NCI-H524 treated with DMSO at 0.1 percent for 48 hours (cell line): ENCODE measurements around the gene PNPLA7.

Source experiments
- DNase-seq: peaks from one replicate; lab custom pipeline; 2025; lab: John Stamatoyannopoulos, UW

PNPLA7 gene

DNA sequence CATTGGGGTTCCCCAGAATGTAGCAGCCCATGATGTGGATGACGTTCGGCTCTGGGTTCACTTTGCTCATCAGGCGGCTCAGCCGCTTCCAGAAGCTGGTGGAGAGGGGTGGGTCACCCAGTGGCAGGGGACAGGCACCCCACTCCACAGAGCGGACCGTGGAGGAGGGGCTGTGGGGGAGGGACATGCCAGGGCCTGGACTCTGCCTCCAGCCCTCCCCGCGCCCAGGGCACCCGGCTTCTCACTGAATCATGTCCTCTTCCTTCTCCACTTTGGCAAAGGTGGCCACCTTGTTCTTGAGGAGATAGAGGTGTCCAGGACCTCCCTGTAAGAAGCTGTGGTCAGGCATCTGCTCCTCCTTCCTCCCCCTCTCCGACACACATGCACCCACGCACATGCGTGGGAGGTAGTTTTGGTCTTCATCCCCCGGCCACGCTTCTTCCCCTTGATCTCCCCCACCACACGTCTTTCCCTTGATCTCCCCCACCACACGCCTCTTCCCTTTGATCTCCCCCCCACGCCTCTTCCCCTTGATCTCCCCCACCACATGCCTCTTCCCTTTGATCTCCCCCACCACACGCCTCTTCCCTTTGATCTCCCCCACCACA, 100.2 kb downstream of the PNPLA7 start:
- no peak for DNase-seq

GRCh38 chr9:137449081-137449844, 100.9 kb downstream of the PNPLA7 start:
- no peak for DNase-seq

- DNase-seq, result no peak
Measured at GRCh38 chr9:137448602-137448962, 101.6 kb downstream of the PNPLA7 start.

GRCh38 chr9:137447722-137448601, 102.2 kb downstream of the PNPLA7 start:
- no peak for DNase-seq

DNA sequence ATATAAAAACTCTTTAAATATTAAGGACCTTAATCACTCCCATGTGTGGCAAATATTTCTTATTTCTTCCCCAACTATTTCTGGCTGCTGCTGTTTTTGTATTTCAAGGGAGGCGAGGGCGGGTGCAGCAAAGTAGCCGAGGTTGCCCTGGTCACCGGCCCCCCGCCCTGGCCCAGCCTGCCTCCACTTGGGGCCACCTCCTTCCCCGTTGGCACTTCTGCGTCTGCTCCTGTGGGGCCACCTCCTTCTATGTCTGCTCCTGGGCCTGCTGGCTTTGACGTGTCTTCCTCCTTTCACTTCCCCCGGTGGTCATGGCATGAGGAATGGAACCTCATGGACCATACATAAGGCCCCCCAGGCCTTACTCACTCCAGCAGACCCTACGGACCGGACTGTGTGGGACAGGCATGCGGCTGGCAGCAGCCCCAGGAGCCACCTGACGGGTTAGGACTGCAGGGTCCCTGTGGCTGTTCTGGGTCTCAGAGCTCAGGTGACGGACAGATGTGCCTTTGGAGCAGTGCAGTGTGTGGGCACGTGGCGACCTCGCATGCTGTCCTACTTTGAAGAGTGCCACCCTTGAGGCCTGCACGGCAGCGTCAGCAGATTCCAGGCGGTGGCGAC, 103.2 kb downstream of the PNPLA7 start:
- no peak for DNase-seq

GRCh38 chr9:137445930-137446431, 104.2 kb downstream of the PNPLA7 start:
- no peak for DNase-seq

- DNase-seq, result no peak
Measured at GRCh38 chr9:137445275-137445807, 104.9 kb downstream of the PNPLA7 start.

DNA sequence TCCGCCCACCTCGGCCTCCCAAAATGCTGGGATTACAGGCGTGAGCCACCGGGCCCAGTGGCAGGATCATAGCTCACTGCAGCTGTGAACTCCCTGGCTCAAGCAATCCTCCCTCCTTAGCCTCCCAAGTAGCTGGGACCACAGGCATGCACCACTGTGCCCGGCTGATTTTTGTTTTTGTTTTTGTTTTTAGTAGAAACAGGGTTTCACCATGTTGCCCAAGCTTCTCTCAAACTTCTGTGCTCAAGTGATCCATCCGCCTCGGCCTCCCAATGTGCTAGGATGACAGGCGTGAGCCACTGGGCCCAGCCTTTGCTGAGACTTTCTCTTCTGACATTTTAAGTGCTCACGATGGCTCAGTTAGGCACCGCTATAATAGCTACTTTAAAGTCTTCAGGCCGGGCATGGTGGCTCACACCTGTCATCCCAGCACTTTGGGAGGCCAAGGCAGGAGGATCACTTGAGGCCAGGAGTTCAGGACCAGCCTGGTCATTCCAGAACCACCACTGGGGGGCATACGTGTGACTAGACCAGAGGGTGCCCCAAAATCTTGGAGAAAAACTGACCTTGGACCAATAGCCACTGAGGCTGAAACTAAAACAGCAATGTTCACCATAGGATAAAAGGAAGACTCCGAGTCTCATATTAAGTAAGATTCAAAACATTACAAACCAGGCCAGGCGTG, 106.0 kb downstream of the PNPLA7 start:
- no peak for DNase-seq

GRCh38 chr9:137441935-137442321, 108.3 kb downstream of the PNPLA7 start:
- DNase-seq, result no peak

- DNase-seq, result no peak
Measured at GRCh38 chr9:137441289-137441934, 108.8 kb downstream of the PNPLA7 start, which contains the start of gene ENTPD8. Gene ENTPD8 (minus strand): TSS chr9:137441357. CDS start chr9:137438285, 3,072 bp downstream.

DNA sequence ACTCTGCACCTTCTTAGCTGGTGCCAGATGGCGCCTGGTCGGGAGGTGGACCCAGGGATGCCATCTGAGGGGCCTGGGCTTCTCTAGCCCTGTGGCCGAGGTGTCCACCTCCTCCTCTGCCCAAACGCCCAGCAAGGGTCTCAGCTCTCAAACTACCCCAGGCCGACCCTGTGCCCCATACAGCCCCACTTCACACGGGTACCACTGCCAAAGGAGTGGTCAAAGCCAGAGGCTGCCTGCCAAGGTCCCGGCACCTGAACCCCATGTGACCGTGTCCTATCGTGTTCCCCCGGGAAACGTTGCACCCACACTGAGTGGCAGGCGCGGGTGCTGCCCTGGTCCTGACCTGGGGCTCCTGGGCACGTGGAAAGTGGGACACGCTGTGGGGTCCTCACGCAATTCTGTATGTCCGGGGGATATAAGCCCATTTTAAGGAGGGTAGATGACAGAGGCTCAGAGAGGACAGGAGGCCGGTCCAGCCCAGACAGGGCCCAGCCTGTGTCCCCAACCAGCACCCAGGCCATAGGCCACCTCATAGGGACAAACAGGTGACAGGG, 111.0 kb downstream of the PNPLA7 start:
- DNase-seq, result no peak

DNA sequence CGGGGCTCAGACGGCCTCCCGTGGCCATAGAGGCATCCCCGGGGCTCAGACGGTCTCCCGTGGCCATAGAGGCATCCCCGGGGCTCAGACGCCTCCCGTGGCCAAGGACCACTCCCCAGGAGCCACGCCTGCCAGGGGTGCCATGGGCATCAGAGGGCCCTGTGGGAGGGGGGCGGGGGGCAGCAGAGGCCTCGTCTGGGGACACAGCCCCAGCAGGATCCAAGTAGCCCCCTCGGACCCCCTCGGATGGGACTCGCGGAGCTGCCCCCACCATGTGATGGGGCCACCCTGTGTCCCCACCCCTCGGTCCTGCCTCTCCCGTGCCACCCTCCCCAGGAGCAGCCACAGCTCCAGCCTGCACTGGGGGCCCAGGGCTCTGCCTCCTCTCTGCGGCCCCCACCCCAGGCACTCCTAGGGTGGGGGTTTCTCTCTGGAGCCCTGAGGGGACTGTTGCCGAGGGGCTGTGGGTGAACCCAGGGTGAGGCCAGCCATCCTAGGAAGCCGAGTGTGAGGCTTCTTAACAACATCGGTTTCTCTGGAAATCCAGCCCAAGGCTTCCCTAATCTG, 111.5 kb downstream of the PNPLA7 start:
- DNase-seq, result no peak

GRCh38 chr9:137437691-137438590, 112.3 kb downstream of the PNPLA7 start:
- no peak for DNase-seq

GRCh38 chr9:137436761-137437600, 113.2 kb downstream of the PNPLA7 start:
- DNase-seq, result no peak

- no peak for DNase-seq
Measured at GRCh38 chr9:137435980-137436760, 114.0 kb downstream of the PNPLA7 start.

- DNase-seq, result no peak
Measured at GRCh38 chr9:137435381-137435891, 114.8 kb downstream of the PNPLA7 start.
